Measurements from ENCODE around the gene IGFL2.

Gene IGFL2

GRCh38 chr19:46186717-46187101 lies 38.7 kb downstream of the IGFL2 start:
- no peak for TF ChIP-seq EZH2phosphoT487 (IDR thresholded peaks at IDR 0.05; ENCODE audit: borderline replicate concordance)
- TF ChIP-seq, protein P1, sequence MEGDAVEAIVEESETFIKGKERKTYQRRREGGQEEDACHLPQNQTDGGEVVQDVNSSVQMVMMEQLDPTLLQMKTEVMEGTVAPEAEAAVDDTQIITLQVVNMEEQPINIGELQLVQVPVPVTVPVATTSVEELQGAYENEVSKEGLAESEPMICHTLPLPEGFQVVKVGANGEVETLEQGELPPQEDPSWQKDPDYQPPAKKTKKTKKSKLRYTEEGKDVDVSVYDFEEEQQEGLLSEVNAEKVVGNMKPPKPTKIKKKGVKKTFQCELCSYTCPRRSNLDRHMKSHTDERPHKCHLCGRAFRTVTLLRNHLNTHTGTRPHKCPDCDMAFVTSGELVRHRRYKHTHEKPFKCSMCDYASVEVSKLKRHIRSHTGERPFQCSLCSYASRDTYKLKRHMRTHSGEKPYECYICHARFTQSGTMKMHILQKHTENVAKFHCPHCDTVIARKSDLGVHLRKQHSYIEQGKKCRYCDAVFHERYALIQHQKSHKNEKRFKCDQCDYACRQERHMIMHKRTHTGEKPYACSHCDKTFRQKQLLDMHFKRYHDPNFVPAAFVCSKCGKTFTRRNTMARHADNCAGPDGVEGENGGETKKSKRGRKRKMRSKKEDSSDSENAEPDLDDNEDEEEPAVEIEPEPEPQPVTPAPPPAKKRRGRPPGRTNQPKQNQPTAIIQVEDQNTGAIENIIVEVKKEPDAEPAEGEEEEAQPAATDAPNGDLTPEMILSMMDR (conservative IDR thresholded peaks at IDR 0.05; ENCODE audit: low read length), result no peak
- Histone ChIP-seq H3K9ac (ENCODE audit: low read depth, low read length, poor library complexity, severe bottlenecking) (no peak overlapping the region), H3K36me3 (ENCODE audit: insufficient read depth, low read length) (no peaks in the 10 kb centered on the region), H3K4me2 (ENCODE audit: low read depth, low read length, poor library complexity, severe bottlenecking) (no peak overlapping the region), H3K4me1 (ENCODE audit: insufficient read depth, low read length, poor library complexity, severe bottlenecking) (no peaks in the 10 kb centered on the region), H3K4me3 (ENCODE audit: low read length, poor library complexity, severe bottlenecking) (no peak overlapping the region), H3K79me2 (ENCODE audit: insufficient read depth, low read length) (no peaks in the 10 kb centered on the region), H2AFZ (ENCODE audit: low read length) (no peak overlapping the region), H3K9me2 (replicated peaks; ENCODE audit: low read depth, low read length) (no peaks in the 10 kb centered on the region), H3K27me3 (ENCODE audit: insufficient read depth, low read length, poor library complexity, severe bottlenecking) (no peaks in the 10 kb centered on the region), H3F3A (ENCODE audit: low read depth) (no peaks in the 10 kb centered on the region), H4K20me1 (ENCODE audit: insufficient read depth, low read length, poor library complexity, severe bottlenecking) (no peaks in the 10 kb centered on the region), H3K9me3 (ENCODE audit: insufficient read depth, low read depth, low read length) (no peaks in the 10 kb centered on the region)

DNA sequence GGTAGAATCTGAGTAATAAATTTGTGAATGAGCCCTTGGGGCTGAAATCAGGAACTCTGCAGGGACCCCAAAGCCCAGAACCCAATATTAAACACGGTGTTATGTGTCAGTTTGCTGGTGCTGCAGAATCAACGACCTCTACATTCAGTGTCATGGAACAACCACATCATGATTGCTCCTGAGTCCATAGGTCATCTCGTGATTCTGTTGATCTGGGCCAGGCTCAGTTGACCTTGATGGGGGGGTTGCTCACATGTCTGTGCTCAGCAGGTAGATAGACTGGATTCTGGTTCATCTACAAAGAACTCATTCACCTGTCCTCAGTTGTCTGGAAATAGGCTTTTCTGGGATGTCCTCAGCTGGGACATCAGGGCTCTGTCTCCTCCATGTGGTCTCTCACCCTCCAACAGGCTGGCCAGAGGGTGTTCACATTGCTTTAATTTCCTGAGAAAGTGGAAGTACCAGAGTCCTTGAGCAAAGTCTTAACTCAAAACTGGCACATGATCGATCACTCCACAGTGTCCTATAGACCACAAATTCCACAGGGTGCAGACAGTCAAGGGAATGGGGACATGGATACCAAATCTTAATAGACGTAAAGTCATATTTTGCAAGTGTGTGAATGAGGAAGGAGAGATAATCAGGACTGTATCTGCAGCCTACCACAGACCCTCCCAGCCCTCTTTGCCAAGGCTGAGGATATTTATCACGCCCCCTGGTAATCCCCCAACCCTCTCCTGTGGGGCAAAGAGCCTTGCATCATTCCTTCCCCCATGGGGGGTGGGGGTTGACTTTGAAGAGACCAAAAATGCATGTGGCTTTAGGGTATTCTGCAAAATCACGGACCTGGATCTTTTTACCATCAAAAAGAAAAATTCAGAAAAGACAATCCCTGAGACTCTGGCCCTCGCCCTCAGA lies 42.2 kb downstream of the IGFL2 start:
- Histone ChIP-seq H3K36me3 (ENCODE audit: insufficient read depth, low read length) (no peaks in the 10 kb centered on the region), H3K4me2 (ENCODE audit: low read depth, low read length, poor library complexity, severe bottlenecking) (no peak overlapping the region), H3K9ac (ENCODE audit: low read depth, low read length, poor library complexity, severe bottlenecking) (no peak overlapping the region), H3K9me2 (replicated peaks; ENCODE audit: low read depth, low read length) (no peaks in the 10 kb centered on the region), H2AFZ (ENCODE audit: low read length) (no peak overlapping the region), H3K9me3 (ENCODE audit: insufficient read depth, low read depth, low read length) (no peaks in the 10 kb centered on the region), H3K4me1 (ENCODE audit: insufficient read depth, low read length, poor library complexity, severe bottlenecking) (no peaks in the 10 kb centered on the region), H3F3A (ENCODE audit: low read depth) (no peaks in the 10 kb centered on the region), H3K27me3 (ENCODE audit: insufficient read depth, low read length, poor library complexity, severe bottlenecking) (no peaks in the 10 kb centered on the region), H3K4me3 (ENCODE audit: low read length, poor library complexity, severe bottlenecking) (no peak overlapping the region), H4K20me1 (ENCODE audit: insufficient read depth, low read length, poor library complexity, severe bottlenecking) (no peaks in the 10 kb centered on the region), H3K79me2 (ENCODE audit: insufficient read depth, low read length) (no peaks in the 10 kb centered on the region)
- TF ChIP-seq, protein P1 (conservative IDR thresholded peaks at IDR 0.05; ENCODE audit: low read length), result no peak
- no peak for TF ChIP-seq EZH2phosphoT487 (IDR thresholded peaks at IDR 0.05; ENCODE audit: borderline replicate concordance)

- Histone ChIP-seq H4K20me1 (ENCODE audit: insufficient read depth, low read length, poor library complexity, severe bottlenecking) (no peaks in the 10 kb centered on the region), H3K9ac (ENCODE audit: low read depth, low read length, poor library complexity, severe bottlenecking) (no peak overlapping the region), H3K4me3 (ENCODE audit: low read length, poor library complexity, severe bottlenecking) (no peak overlapping the region), H3K9me2 (replicated peaks; ENCODE audit: low read depth, low read length) (no peaks in the 10 kb centered on the region), H2AFZ (ENCODE audit: low read length) (no peak overlapping the region), H3K36me3 (ENCODE audit: insufficient read depth, low read length) (no peaks in the 10 kb centered on the region), H3K79me2 (ENCODE audit: insufficient read depth, low read length) (no peaks in the 10 kb centered on the region), H3K4me2 (ENCODE audit: low read depth, low read length, poor library complexity, severe bottlenecking) (no peak overlapping the region), H3F3A (ENCODE audit: low read depth) (no peaks in the 10 kb centered on the region), H3K4me1 (ENCODE audit: insufficient read depth, low read length, poor library complexity, severe bottlenecking) (no peaks in the 10 kb centered on the region), H3K27me3 (ENCODE audit: insufficient read depth, low read length, poor library complexity, severe bottlenecking) (no peaks in the 10 kb centered on the region), H3K9me3 (ENCODE audit: insufficient read depth, low read depth, low read length) (no peaks in the 10 kb centered on the region)
- TF ChIP-seq EZH2phosphoT487 (IDR thresholded peaks at IDR 0.05; ENCODE audit: borderline replicate concordance), result no peak
- TF ChIP-seq, protein P1 (conservative IDR thresholded peaks at IDR 0.05; ENCODE audit: low read length), result no peak
Observed at GRCh38 chr19:46191356-46191755, 43.3 kb downstream of the IGFL2 start.
